Activated CD8-positive, alpha-beta memory T cell treated with anti-CD3 and anti-CD28 coated beads for 24 hours (primary cell): Measurements from ENCODE around the gene CDK10.
"Not testable (repeated sequence)": the region's sequence is repeated elsewhere in the genome, so short reads cannot be mapped to it uniquely, and the experiment has no call there.

Experiments used
- DNase-seq: peaks from one replicate; pipeline ENCODE4 v3.0.0-alpha.2; 2020

CDK10 gene

GRCh38 chr16:89697161-89697615 is 10.7 kb downstream of the CDK10 start:
- no peak for DNase-seq

- DNase-seq = no peak
Observed at GRCh38 chr16:89697616-89698331, 11.3 kb downstream of the CDK10 start.

- DNase-seq = not testable (repeated sequence)
Observed at GRCh38 chr16:89698717-89699116, 12.2 kb downstream of the CDK10 start.

- not testable (repeated sequence) for DNase-seq
Observed at GRCh38 chr16:89699629-89700099, 13.2 kb downstream of the CDK10 start.

- peak; percentile 98 for DNase-seq
Observed at GRCh38 chr16:89700100-89700648, 13.7 kb downstream of the CDK10 start.

GRCh38 chr16:89700649-89701424 is 14.3 kb downstream of the CDK10 start:
- DNase-seq = peak; percentile 76

- peak; percentile 99 for DNase-seq
Observed at GRCh38 chr16:89701425-89702406, 15.2 kb downstream of the CDK10 start, which contains the start of gene SPATA2L. SPATA2L (minus strand) TSS chr16:89701705; CDS start chr16:89701232, 473 bp downstream.

GRCh38 chr16:89704281-89704680 is 17.8 kb downstream of the CDK10 start:
- DNase-seq = no peak

- no peak for DNase-seq
Observed at GRCh38 chr16:89705006-89705405, 18.5 kb downstream of the CDK10 start.

GRCh38 chr16:89706518-89707260 is 20.2 kb downstream of the CDK10 start:
- no peak for DNase-seq

- DNase-seq = no peak
Observed at GRCh38 chr16:89707695-89708094, 21.2 kb downstream of the CDK10 start.

- no peak for DNase-seq
Observed at GRCh38 chr16:89708481-89708931, 22.0 kb downstream of the CDK10 start.

GRCh38 chr16:89709166-89709565 is 22.7 kb downstream of the CDK10 start:
- DNase-seq = no peak

GRCh38 chr16:89709716-89710432 is 23.4 kb downstream of the CDK10 start:
- DNase-seq = no peak

- peak; percentile 68 for DNase-seq
Observed at GRCh38 chr16:89710709-89711564, 24.4 kb downstream of the CDK10 start.

GRCh38 chr16:89711601-89712273 is 25.2 kb downstream of the CDK10 start:
- DNase-seq = peak; percentile 96

GRCh38 chr16:89712274-89712781 is 25.8 kb downstream of the CDK10 start:
- DNase-seq = no peak

- DNase-seq = no peak
Observed at GRCh38 chr16:89716493-89716892, 30.0 kb downstream of the CDK10 start.
